ENCODE results near the gene NINJ1. TPM values are rescaled to one million over a fixed set of nuclear protein-coding genes. Genes with fewer than 3 reads are reported as not detected.

Gene NINJ1
- total and polyA plus RNA-seq, 2 of the 8 experiments (the other 6 are each of a cell fraction or from before 2014, with no cell fraction given): 28.2 to 65.6 TPM

DNA sequence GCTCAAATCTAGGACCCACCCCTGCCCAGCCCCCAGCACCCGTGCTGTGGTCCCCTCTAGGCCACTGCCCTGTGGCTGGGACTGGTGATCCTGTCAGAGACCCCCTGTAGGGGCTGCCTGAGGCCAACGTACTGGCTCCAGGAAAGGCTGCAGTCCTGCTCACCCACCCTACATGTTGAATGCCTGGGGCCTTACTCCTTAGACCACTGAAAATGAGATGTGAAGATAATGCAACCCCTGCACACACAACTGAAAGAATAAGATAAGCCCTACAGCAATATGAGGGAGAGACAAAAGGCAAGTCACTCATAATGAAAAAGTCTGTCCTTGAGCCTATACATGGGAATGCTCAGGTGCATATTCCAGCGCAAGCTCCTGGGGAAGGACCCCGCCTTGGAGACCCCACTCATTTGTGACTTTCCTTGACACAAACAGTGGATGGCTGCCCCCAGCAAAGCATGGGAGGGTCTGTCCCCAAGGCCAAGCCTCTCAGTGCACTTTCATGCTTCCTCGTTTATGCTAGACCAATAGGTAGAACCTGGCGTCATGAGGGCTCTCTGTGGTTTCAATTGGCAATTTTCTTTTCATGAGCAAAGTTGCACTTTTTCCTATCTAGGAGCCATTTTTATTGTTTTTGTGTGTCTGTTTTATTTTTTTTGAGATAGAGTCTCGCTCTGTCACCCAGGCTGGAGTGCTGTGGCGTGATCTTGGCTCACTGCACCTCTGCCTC lies 37.4 kb upstream of the NINJ1 start:
- H3K27ac ChIP-seq (ENCODE audit: low read depth, low read length): no peak overlapping the region
- CTCF ChIA-PET (ENCODE audit: partially characterized antibody): interaction anchor here (0.9 to 2.8 kb wide), 6 partner anchors 11 to 131 kb away, joined by 3 to 7 read pairs (median 4); no protein-coding TSS in a partner anchor
- no peak overlapping the region for H3K4ac ChIP-seq (replicated peaks; ENCODE audit: insufficient read length, low read depth, low read length)
- no peaks in the 10 kb centered on the region for H3K36me3 ChIP-seq (ENCODE audit: control insufficient read depth in 2 of 4, insufficient read depth in 4 of 4, low read length in 3 of 4)
- H3K56ac ChIP-seq (replicated peaks; ENCODE audit: insufficient read length, low read depth, low read length): no peak overlapping the region
- no peak overlapping the region for H2BK20ac ChIP-seq (ENCODE audit: low read length)
- no peak overlapping the region for H3K14ac ChIP-seq (ENCODE audit: insufficient read length)
- H4K20me1 ChIP-seq (replicated peaks in 1 of 2; ENCODE audit: control insufficient read depth in 1 of 2, insufficient read depth in 2 of 2, low read length in 2 of 2): no peaks in the 10 kb centered on the region
- no peak overlapping the region for H2BK5ac ChIP-seq (ENCODE audit: low read depth, low read length)
- H4K5ac ChIP-seq (ENCODE audit: insufficient read length, low read depth, low read length): no peak overlapping the region
- DNase-seq (ENCODE audit: low read depth in 1 of 2, low spot score in 2 of 2): no peak
- H3K79me1 ChIP-seq (ENCODE audit: low read depth, low read length): no peaks in the 10 kb centered on the region
- no peaks in the 10 kb centered on the region for H3K27me3 ChIP-seq (replicated peaks in 1 of 4; ENCODE audit: control insufficient read depth in 3 of 4, extremely low read depth in 1 of 4, insufficient read depth in 3 of 4, low read length in 3 of 4)
- no peak overlapping the region for H3K4me3 ChIP-seq (ENCODE audit: extremely low read depth in 1 of 4, insufficient read depth in 2 of 4, low read depth in 3 of 4, low read length in 4 of 4)
- no peak overlapping the region for H3K18ac ChIP-seq (ENCODE audit: extremely low read depth, low read length)
- no peak overlapping the region for H2AK5ac ChIP-seq (ENCODE audit: low read depth, low read length)
- POLR2A ChIA-PET (ENCODE audit: partially characterized antibody): interaction anchor here (0.9 kb wide), 1 partner anchor 17 kb away, joined by 3 read pairs; no protein-coding TSS in a partner anchor
- TF ChIP-seq GABPA (IDR thresholded peaks at IDR 0.05; ENCODE audit: borderline replicate concordance, insufficient read depth, low read length) (no peak), EGR1 (IDR thresholded peaks at IDR 0.05; ENCODE audit: borderline replicate concordance, low read depth, low read length) (no peak), POU5F1 (IDR thresholded peaks at IDR 0.05; ENCODE audit: low read depth, low read length) (no peak), SIX5 (IDR thresholded peaks at IDR 0.05; ENCODE audit: low read depth, low read length) (no peak), TCF12 (IDR thresholded peaks at IDR 0.05; ENCODE audit: low read depth, low read length) (no peak), SAP30 (IDR thresholded peaks at IDR 0.05; ENCODE audit: insufficient read depth, insufficient replicate concordance, low read length) (no peak)
- no peaks in the 10 kb centered on the region for H3K79me2 ChIP-seq (ENCODE audit: control insufficient read depth in 1 of 2, insufficient read depth in 2 of 2, low read length in 2 of 2)
- no peak overlapping the region for H2AFZ ChIP-seq (ENCODE audit: low read length)
- WGBS, 2 experiments (ENCODE audit: extremely low coverage in 1 of 2, insufficient coverage in 1 of 2, insufficient read length in 1 of 2, insufficient replicate concordance in 2 of 2, low coverage in 1 of 2, low lambda C conversion rate in 2 of 2, missing lambda C conversion rate in 1 of 2): 88% methylated on average over 8 of the region's 8 CpGs; no CpG with 5 or more reads in 1 of the 2 experiments
- no peak overlapping the region for H2BK120ac ChIP-seq (replicated peaks; ENCODE audit: low read depth, low read length)
- H3K4me1 ChIP-seq (replicated peaks in 1 of 4; ENCODE audit: control insufficient read depth in 3 of 4, insufficient read depth in 4 of 4, low read length in 3 of 4): peaks cover 0 to 2% (median 0%) of the 10 kb centered on the region in 4 experiments; a peak in 1 of 7 replicates
- no peak overlapping the region for H2BK15ac ChIP-seq (ENCODE audit: low read length)
- H3K23ac ChIP-seq (ENCODE audit: insufficient read length): no peak overlapping the region
- no peak overlapping the region for H3K4me2 ChIP-seq (ENCODE audit: insufficient read depth in 1 of 2, low read depth in 2 of 2, low read length in 2 of 2)
- H2BK12ac ChIP-seq (ENCODE audit: low read depth, low read length): no peak overlapping the region
- FAIRE-seq: no peak
- no peaks in the 10 kb centered on the region for H3K23me2 ChIP-seq (ENCODE audit: low read depth, low read length)
- no peak overlapping the region for H4K8ac ChIP-seq (ENCODE audit: extremely low read depth, insufficient read depth, low read length)
- no peak overlapping the region for H4K91ac ChIP-seq (replicated peaks; ENCODE audit: insufficient read length, low read length)
- H3K9me3 ChIP-seq (ENCODE audit: insufficient read depth in 2 of 2, low read depth in 1 of 2, low read length in 1 of 2): no peaks in the 10 kb centered on the region
- H3K9ac ChIP-seq (replicated peaks in 1 of 4; ENCODE audit: extremely low read depth in 1 of 4, low read depth in 3 of 4, low read length in 3 of 4): no peak overlapping the region

Data from H1 (cell line).